Epithelial cell of esophagus (primary cell): ENCODE data around the gene PLCB1.

Experiments
- DNase-seq: peaks from one replicate; pipeline ENCODE4 v3.0.0; 2010; ENCODE audit warnings: low read depth
- H3K4me3 ChIP-seq: 2 replicates; pipeline ENCODE4 v1.5.1; 2011; ENCODE audit warnings: mild to moderate bottlenecking, low read length, control low read depth
- TF ChIP-seq, protein P1 (sequence below): IDR thresholded peaks from 2 replicates; pipeline ENCODE4 v1.5.1; 2011; ENCODE audit warnings: low read depth, mild to moderate bottlenecking, low read length, control low read depth, inconsistent platforms; ENCODE audit not compliant: insufficient read depth; ENCODE audit errors: missing control alignments

Gene PLCB1

DNA sequence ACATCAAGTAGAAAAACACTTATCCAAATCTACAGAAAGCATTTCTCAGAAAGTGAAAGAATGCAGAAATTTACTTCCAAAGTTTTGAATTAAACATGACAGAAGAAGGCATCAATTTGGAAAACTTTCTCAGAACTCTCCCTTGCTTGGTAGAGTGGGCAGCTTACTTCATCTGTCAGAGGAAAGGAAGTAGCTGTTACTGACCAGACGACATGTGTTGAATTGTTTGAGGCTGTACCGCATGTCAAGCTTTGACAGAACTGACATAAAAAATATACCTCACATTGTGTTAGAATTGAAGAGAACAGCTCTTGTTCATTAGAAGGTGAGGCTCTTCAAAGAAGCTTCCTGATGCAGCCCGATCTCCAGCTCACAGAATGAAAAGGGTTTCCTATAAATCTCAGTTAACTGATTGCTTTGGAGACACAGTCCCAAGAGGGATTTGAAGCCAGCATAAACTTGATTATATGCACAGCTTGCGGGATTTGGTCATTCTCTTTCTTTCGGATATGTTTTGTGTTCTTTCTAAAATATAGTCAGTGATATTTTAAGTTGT, 190.7 kb downstream of the PLCB1 start:
- no peak for DNase-seq
- TF ChIP-seq, protein P1, sequence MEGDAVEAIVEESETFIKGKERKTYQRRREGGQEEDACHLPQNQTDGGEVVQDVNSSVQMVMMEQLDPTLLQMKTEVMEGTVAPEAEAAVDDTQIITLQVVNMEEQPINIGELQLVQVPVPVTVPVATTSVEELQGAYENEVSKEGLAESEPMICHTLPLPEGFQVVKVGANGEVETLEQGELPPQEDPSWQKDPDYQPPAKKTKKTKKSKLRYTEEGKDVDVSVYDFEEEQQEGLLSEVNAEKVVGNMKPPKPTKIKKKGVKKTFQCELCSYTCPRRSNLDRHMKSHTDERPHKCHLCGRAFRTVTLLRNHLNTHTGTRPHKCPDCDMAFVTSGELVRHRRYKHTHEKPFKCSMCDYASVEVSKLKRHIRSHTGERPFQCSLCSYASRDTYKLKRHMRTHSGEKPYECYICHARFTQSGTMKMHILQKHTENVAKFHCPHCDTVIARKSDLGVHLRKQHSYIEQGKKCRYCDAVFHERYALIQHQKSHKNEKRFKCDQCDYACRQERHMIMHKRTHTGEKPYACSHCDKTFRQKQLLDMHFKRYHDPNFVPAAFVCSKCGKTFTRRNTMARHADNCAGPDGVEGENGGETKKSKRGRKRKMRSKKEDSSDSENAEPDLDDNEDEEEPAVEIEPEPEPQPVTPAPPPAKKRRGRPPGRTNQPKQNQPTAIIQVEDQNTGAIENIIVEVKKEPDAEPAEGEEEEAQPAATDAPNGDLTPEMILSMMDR, result no peak
- H3K4me3 ChIP-seq, result no peak overlapping the region

DNA sequence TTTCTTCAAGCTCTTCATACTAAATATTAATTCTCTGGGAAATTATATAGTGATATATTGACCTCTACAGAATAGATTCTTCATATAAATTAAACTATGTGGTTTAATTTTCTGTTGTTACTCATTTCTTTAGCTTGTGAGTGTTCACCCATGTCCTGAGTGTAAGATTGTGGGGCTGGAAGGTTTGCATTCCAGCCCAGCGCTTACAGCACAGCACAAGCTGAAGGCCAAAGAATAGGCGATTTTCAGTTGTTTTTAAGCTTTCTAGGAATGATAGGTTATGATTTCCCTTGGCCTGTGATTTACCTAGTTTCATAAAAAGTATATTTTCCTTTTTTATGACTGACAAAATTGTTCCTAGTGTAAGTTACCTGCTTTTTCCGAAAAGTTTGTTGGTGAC, 194.1 kb downstream of the PLCB1 start:
- no peak for DNase-seq
- H3K4me3 ChIP-seq, result no peak overlapping the region
- TF ChIP-seq, protein P1, result no peak

GRCh38 chr20:8326899-8327298, 194.8 kb downstream of the PLCB1 start:
- TF ChIP-seq, protein P1, result no peak
- no peak overlapping the region for H3K4me3 ChIP-seq
- no peak for DNase-seq

- DNase-seq, result no peak
- no peak overlapping the region for H3K4me3 ChIP-seq
- TF ChIP-seq, protein P1, result no peak
These were observed 196.1 kb downstream of the PLCB1 start for GRCh38 chr20:8328189-8328588.

GRCh38 chr20:8330319-8330784, 198.3 kb downstream of the PLCB1 start:
- no peak for DNase-seq
- TF ChIP-seq, protein P1, result no peak
- no peak overlapping the region for H3K4me3 ChIP-seq

GRCh38 chr20:8330785-8331695, 199.0 kb downstream of the PLCB1 start:
- no peak for DNase-seq
- no peak overlapping the region for H3K4me3 ChIP-seq
- TF ChIP-seq, protein P1, result no peak
